ENCODE measurements around the gene A3GALT2.

The A3GALT2 gene

GRCh38 chr1:33349778-33350610 lies 29.1 kb upstream of the A3GALT2 start (continued):
- TF ChIP-seq ZNF148 (tag by site-specific recombination; IDR thresholded peaks at IDR 0.05; ENCODE audit: borderline replicate concordance) (no peak), HIC1 (tag by site-specific recombination; IDR thresholded peaks at IDR 0.05) (peak; percentile 73), ZNF416 (tag by site-specific recombination; IDR thresholded peaks at IDR 0.05) (0 out of 2 replicates have a peak, but pooled peaks have one; percentile 52), ZBTB48 (tag by site-specific recombination; IDR thresholded peaks at IDR 0.05) (peak; percentile 98), ZNF391 (tag by site-specific recombination; IDR thresholded peaks at IDR 0.05; ENCODE audit: borderline replicate concordance, low read depth) (peak; percentile 89; the same call in 1 of the 2 replicates), ZNF211 (tag by site-specific recombination; IDR thresholded peaks at IDR 0.05; ENCODE audit: low read depth) (no peak), ZNF121 (tag by site-specific recombination; IDR thresholded peaks at IDR 0.05) (no peak; the same call in 1 of the 2 replicates), ZSCAN30 (tag by site-specific recombination; IDR thresholded peaks at IDR 0.05) (peak; percentile 74), ZNF221 (tag by site-specific recombination; IDR thresholded peaks at IDR 0.05; ENCODE audit: borderline replicate concordance) (no peak), ZNF792 (tag by site-specific recombination; IDR thresholded peaks at IDR 0.05) (no peak), ZBTB6 (tag by site-specific recombination; IDR thresholded peaks at IDR 0.05) (no peak)
- TF ChIP-seq, protein P1, sequence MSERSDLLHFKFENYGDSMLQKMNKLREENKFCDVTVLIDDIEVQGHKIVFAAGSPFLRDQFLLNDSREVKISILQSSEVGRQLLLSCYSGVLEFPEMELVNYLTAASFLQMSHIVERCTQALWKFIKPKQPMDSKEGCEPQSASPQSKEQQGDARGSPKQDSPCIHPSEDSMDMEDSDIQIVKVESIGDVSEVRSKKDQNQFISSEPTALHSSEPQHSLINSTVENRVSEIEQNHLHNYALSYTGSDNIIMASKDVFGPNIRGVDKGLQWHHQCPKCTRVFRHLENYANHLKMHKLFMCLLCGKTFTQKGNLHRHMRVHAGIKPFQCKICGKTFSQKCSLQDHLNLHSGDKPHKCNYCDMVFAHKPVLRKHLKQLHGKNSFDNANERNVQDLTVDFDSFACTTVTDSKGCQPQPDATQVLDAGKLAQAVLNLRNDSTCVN (tag by site-specific recombination; optimal IDR thresholded peaks at IDR 0.05) = peak; percentile 88
- TF ChIP-seq, protein P2, sequence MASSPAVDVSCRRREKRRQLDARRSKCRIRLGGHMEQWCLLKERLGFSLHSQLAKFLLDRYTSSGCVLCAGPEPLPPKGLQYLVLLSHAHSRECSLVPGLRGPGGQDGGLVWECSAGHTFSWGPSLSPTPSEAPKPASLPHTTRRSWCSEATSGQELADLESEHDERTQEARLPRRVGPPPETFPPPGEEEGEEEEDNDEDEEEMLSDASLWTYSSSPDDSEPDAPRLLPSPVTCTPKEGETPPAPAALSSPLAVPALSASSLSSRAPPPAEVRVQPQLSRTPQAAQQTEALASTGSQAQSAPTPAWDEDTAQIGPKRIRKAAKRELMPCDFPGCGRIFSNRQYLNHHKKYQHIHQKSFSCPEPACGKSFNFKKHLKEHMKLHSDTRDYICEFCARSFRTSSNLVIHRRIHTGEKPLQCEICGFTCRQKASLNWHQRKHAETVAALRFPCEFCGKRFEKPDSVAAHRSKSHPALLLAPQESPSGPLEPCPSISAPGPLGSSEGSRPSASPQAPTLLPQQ (tag by site-specific recombination; IDR thresholded peaks at IDR 0.05) = peak; percentile 78
- TF ChIP-seq, protein P3, sequence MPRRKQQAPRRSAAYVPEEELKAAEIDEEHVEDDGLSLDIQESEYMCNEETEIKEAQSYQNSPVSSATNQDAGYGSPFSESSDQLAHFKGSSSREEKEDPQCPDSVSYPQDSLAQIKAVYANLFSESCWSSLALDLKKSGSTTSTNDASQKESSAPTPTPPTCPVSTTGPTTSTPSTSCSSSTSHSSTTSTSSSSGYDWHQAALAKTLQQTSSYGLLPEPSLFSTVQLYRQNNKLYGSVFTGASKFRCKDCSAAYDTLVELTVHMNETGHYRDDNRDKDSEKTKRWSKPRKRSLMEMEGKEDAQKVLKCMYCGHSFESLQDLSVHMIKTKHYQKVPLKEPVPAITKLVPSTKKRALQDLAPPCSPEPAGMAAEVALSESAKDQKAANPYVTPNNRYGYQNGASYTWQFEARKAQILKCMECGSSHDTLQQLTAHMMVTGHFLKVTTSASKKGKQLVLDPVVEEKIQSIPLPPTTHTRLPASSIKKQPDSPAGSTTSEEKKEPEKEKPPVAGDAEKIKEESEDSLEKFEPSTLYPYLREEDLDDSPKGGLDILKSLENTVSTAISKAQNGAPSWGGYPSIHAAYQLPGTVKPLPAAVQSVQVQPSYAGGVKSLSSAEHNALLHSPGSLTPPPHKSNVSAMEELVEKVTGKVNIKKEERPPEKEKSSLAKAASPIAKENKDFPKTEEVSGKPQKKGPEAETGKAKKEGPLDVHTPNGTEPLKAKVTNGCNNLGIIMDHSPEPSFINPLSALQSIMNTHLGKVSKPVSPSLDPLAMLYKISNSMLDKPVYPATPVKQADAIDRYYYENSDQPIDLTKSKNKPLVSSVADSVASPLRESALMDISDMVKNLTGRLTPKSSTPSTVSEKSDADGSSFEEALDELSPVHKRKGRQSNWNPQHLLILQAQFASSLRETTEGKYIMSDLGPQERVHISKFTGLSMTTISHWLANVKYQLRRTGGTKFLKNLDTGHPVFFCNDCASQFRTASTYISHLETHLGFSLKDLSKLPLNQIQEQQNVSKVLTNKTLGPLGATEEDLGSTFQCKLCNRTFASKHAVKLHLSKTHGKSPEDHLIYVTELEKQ (tag by site-specific recombination; IDR thresholded peaks at IDR 0.05; ENCODE audit: borderline replicate concordance) = no peak
- TF ChIP-seq, protein P4, sequence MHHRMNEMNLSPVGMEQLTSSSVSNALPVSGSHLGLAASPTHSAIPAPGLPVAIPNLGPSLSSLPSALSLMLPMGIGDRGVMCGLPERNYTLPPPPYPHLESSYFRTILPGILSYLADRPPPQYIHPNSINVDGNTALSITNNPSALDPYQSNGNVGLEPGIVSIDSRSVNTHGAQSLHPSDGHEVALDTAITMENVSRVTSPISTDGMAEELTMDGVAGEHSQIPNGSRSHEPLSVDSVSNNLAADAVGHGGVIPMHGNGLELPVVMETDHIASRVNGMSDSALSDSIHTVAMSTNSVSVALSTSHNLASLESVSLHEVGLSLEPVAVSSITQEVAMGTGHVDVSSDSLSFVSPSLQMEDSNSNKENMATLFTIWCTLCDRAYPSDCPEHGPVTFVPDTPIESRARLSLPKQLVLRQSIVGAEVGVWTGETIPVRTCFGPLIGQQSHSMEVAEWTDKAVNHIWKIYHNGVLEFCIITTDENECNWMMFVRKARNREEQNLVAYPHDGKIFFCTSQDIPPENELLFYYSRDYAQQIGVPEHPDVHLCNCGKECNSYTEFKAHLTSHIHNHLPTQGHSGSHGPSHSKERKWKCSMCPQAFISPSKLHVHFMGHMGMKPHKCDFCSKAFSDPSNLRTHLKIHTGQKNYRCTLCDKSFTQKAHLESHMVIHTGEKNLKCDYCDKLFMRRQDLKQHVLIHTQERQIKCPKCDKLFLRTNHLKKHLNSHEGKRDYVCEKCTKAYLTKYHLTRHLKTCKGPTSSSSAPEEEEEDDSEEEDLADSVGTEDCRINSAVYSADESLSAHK (tag by site-specific recombination; IDR thresholded peaks at IDR 0.05) = peak; percentile 36
- TF ChIP-seq, protein P5, sequence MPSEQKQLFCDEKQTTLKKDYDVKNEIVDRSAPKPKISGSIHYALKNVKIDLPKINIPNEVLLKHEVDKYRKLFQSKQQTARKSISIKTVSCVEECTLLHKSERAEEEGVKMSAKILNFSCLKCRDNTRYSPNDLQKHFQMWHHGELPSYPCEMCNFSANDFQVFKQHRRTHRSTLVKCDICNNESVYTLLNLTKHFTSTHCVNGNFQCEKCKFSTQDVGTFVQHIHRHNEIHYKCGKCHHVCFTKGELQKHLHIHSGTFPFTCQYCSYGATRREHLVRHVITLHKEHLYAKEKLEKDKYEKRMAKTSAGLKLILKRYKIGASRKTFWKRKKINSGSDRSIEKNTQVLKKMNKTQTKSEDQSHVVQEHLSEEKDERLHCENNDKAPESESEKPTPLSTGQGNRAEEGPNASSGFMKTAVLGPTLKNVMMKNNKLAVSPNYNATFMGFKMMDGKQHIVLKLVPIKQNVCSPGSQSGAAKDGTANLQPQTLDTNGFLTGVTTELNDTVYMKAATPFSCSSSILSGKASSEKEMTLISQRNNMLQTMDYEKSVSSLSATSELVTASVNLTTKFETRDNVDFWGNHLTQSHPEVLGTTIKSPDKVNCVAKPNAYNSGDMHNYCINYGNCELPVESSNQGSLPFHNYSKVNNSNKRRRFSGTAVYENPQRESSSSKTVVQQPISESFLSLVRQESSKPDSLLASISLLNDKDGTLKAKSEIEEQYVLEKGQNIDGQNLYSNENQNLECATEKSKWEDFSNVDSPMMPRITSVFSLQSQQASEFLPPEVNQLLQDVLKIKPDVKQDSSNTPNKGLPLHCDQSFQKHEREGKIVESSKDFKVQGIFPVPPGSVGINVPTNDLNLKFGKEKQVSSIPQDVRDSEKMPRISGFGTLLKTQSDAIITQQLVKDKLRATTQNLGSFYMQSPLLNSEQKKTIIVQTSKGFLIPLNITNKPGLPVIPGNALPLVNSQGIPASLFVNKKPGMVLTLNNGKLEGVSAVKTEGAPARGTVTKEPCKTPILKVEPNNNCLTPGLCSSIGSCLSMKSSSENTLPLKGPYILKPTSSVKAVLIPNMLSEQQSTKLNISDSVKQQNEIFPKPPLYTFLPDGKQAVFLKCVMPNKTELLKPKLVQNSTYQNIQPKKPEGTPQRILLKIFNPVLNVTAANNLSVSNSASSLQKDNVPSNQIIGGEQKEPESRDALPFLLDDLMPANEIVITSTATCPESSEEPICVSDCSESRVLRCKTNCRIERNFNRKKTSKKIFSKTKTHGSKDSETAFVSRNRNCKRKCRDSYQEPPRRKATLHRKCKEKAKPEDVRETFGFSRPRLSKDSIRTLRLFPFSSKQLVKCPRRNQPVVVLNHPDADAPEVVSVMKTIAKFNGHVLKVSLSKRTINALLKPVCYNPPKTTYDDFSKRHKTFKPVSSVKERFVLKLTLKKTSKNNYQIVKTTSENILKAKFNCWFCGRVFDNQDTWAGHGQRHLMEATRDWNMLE (tag by site-specific recombination; conservative IDR thresholded peaks at IDR 0.05; ENCODE audit: low read depth) = no peak
